Peyer's patch (tissue), 4 donors: ENCODE measurements around the gene TTL.
"Not testable (repeated sequence)": the region's sequence is repeated elsewhere in the genome, so short reads cannot be mapped to it uniquely, and the experiment has no call there.

Experiments used
- POLR2A ChIP-seq, 2 donors: fragments of 450-650 bp; IDR thresholded peaks; one replicate each; pipeline ENCODE4 v1.5.1; 2017; ENCODE audit warnings: antibody characterized with exemption in 2 of 2, mild to moderate bottlenecking in 2 of 2, moderate library complexity in 2 of 2
- TF ChIP-seq, protein P1 (sequence below), 6 experiments: fragments of 450-650 bp in 4 of 6; fragments of 200-600 bp in 2 of 6; sonication (generic) in 1 of 6; IDR thresholded peaks; one replicate each; pipeline ENCODE4 v1.5.1; 2017 to 2019; ENCODE audit warnings: antibody characterized with exemption in 6 of 6, mild to moderate bottlenecking in 3 of 6, moderate library complexity in 1 of 6

- TF ChIP-seq, protein P1, sequence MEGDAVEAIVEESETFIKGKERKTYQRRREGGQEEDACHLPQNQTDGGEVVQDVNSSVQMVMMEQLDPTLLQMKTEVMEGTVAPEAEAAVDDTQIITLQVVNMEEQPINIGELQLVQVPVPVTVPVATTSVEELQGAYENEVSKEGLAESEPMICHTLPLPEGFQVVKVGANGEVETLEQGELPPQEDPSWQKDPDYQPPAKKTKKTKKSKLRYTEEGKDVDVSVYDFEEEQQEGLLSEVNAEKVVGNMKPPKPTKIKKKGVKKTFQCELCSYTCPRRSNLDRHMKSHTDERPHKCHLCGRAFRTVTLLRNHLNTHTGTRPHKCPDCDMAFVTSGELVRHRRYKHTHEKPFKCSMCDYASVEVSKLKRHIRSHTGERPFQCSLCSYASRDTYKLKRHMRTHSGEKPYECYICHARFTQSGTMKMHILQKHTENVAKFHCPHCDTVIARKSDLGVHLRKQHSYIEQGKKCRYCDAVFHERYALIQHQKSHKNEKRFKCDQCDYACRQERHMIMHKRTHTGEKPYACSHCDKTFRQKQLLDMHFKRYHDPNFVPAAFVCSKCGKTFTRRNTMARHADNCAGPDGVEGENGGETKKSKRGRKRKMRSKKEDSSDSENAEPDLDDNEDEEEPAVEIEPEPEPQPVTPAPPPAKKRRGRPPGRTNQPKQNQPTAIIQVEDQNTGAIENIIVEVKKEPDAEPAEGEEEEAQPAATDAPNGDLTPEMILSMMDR (IDR thresholded peaks at IDR 0.05) = not testable (repeated sequence)
- TF ChIP-seq POLR2A (IDR thresholded peaks at IDR 0.05) = not testable (repeated sequence)
Observed at GRCh38 chr2:112437405-112437831, 44.5 kb upstream of the TTL start.
